HAP-1 (cell line): ENCODE measurements around the gene MYO10.
"Not testable (repeated sequence)": the region's sequence is repeated elsewhere in the genome, so short reads cannot be mapped to it uniquely, and the experiment has no call there.

ENCODE experiments used
- DNase-seq, 2 experiments: peaks; one replicate each; pipeline ENCODE4 v3.0.0-alpha.2; 2016 to 2020; ENCODE audit warnings: low spot score in 2 of 2
- H3K27me3 ChIP-seq: fragments of 250-450 bp; sonication (Bioruptor Pico); 2 replicates; pipeline ENCODE4 v1.5.1; 2020; ENCODE audit warnings: low read depth, mild to moderate bottlenecking, moderate library complexity
- H3K36me3 ChIP-seq: fragments of 250-450 bp; sonication (Bioruptor Pico); replicated peaks from 2 replicates; pipeline ENCODE4 v1.5.1; 2020; ENCODE audit warnings: mild to moderate bottlenecking
- H3K4me1 ChIP-seq: fragments of 250-450 bp; sonication (Bioruptor Pico); 2 replicates; pipeline ENCODE4 v1.5.1; 2020; ENCODE audit warnings: mild to moderate bottlenecking
- H3K4me3 ChIP-seq: fragments of 250-450 bp; sonication (Bioruptor Pico); 2 replicates; pipeline ENCODE4 v1.5.1; 2020; ENCODE audit warnings: mild to moderate bottlenecking, moderate library complexity
- H3K9me3 ChIP-seq: fragments of 250-450 bp; sonication (Bioruptor Pico); 2 replicates; pipeline ENCODE4 v1.5.1; 2020; ENCODE audit warnings: mild to moderate bottlenecking, moderate library complexity
- in situ Hi-C: fragments of 300-500 bp; cut with MboI; formaldehyde crosslinking; loops from 3 replicates; pipeline ENCODE4 v1.14.3; 2020; ENCODE audit warnings: low sequenced_read_pairs, inconsistent platforms, mixed read lengths

MYO10 gene

GRCh38 chr5:16884595-16884994 is 51.5 kb downstream of the MYO10 start:
- Histone ChIP-seq H3K4me1 (peaks cover 13% of the 10 kb centered on the region), H3K27me3 (no peaks in the 10 kb centered on the region)
- DNase-seq, result no peak

GRCh38 chr5:16883806-16884205 is 52.3 kb downstream of the MYO10 start:
- in situ Hi-C loops, result no loop called here
- Histone ChIP-seq H3K4me3 (no peak overlapping the region), H3K4me1 (peaks cover 8% of the 10 kb centered on the region; the same call in 1 of the 2 replicates), H3K27me3 (no peaks in the 10 kb centered on the region), H3K9me3 (no peaks in the 10 kb centered on the region), H3K36me3 (no peaks in the 10 kb centered on the region)
- no peak for DNase-seq

More at GRCh38 chr5:16884595-16884994, 51.5 kb downstream of the MYO10 start:
- no peaks in the 10 kb centered on the region for H3K9me3 ChIP-seq
- in situ Hi-C loops, result no loop called here
- H3K4me3 ChIP-seq, result no peak overlapping the region
- H3K36me3 ChIP-seq, result no peaks in the 10 kb centered on the region

DNA sequence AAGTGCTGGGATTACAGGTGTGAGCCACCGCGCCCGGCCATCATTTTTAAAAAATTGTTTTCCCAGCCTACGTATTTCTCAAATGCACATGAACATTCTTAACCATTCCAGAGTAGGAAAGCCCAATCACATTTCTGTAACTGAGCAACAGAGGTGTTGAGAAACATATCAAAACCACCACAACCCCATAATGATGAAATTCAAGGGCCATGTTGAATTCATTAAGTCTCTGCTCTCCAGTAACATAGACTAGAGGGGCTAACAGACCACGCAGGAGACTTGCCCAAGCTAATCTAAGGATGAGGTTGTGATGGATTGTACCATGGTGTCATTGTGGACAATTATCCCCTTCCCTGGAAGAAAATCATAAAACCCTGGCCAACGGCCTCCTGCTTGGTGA is 52.9 kb downstream of the MYO10 start:
- Histone ChIP-seq H3K27me3 (no peaks in the 10 kb centered on the region), H3K9me3 (no peaks in the 10 kb centered on the region), H3K36me3 (no peaks in the 10 kb centered on the region), H3K4me1 (peaks cover 5% of the 10 kb centered on the region; the same call in 1 of the 2 replicates), H3K4me3 (no peak overlapping the region)
- DNase-seq, result no peak
- in situ Hi-C loops, result no loop called here

GRCh38 chr5:16881251-16881650 is 54.8 kb downstream of the MYO10 start:
- no peaks in the 10 kb centered on the region for H3K27me3 ChIP-seq
- peaks cover 1% of the 10 kb centered on the region; the same call in 1 of the 2 replicates for H3K36me3 ChIP-seq
- no peak for DNase-seq
- H3K4me1 ChIP-seq, result peaks cover 5% of the 10 kb centered on the region; the same call in 1 of the 2 replicates
- no peaks in the 10 kb centered on the region for H3K9me3 ChIP-seq
- in situ Hi-C loops, result no loop called here
- no peak overlapping the region for H3K4me3 ChIP-seq

GRCh38 chr5:16880547-16880946 is 55.5 kb downstream of the MYO10 start:
- Histone ChIP-seq H3K36me3 (peaks cover 4% of the 10 kb centered on the region), H3K4me1 (peaks cover 5% of the 10 kb centered on the region; the same call in 1 of the 2 replicates), H3K9me3 (no peaks in the 10 kb centered on the region), H3K4me3 (no peak overlapping the region), H3K27me3 (no peaks in the 10 kb centered on the region)
- in situ Hi-C loops, result no loop called here
- DNase-seq, result no peak

DNA sequence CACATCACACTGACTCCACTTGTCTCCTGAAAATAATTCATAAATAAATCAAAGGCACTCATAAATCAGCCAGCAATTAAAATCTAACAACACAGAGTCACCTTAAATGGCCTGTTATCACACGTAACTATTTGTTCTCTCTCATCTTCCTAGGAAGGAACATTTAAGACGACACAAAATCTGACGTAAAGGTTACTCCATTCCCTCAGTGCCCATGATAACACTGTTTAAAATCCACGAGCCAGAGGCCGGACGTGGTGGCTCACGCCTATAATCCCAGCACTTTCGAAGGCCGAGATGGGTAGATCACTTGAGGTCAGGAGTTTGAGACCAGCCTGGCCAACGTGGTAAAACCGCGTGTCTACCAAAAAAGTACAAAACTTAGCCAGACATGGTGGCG is 56.4 kb downstream of the MYO10 start:
- Histone ChIP-seq H3K36me3 (peaks cover 13% of the 10 kb centered on the region), H3K9me3 (peaks cover under 1% of the 10 kb centered on the region; the same call in 1 of the 2 replicates), H3K4me3 (no peak overlapping the region), H3K4me1 (peaks cover 5% of the 10 kb centered on the region; the same call in 1 of the 2 replicates), H3K27me3 (no peaks in the 10 kb centered on the region)
- no peak for DNase-seq
- in situ Hi-C loops, result no loop called here

DNA sequence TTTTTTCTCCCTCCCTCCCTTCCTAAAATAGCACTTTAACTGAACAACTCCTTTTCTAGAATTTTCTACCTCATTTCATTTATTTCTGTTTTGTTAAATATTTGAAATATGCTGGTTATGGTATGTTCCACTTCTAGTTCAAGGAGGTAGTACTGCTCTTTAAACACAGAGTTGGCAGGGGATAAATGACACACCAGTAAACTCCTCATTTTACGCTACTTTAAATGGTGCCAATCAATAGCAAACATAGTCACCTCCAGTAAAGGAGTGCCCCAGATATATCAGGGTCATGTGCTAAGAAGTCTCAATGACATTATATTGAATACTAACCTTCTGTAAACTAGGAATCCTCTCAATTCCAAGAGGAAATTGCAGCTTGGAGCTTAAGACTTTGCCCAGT is 56.9 kb downstream of the MYO10 start:
- Histone ChIP-seq H3K27me3 (no peaks in the 10 kb centered on the region), H3K36me3 (peaks cover 17% of the 10 kb centered on the region), H3K4me1 (peaks cover 5% of the 10 kb centered on the region; the same call in 1 of the 2 replicates), H3K9me3 (peaks cover 2% of the 10 kb centered on the region; the same call in 1 of the 2 replicates), H3K4me3 (no peak overlapping the region)
- in situ Hi-C loops, result no loop called here
- DNase-seq, result no peak

DNA sequence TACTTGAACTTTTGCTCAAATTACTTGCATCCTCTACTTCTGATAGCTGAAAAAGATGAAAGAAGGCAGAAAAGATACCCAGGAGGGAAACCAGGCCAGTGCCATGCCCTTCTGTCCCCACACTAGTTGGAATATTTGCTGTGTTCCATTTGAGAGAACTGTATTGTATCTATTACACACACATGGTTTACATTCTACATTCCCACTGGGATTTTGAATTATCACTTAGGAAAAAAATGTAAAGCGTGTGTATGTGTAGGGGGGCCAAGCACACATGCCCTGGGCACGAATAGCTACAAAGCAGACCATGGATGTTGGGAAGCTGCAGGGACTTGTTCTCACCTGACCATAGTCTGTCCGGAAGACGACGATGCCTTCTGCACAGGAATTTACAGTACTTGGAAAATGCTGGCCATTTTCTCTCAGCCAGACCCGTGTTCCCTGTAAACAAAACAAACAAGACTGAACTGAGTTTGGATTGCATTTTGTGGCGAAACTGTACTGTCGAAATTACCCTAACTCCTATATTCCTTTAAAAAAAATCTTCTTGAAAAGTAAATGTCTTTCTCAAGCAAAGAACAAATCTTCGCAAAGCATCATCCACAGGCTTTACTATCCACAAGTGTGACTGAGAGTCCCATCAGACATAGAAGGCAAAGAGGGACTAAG is 58.7 kb downstream of the MYO10 start:
- peaks cover 15% of the 10 kb centered on the region for H3K9me3 ChIP-seq
- DNase-seq, result no peak
- peaks cover 22% of the 10 kb centered on the region for H3K36me3 ChIP-seq
- in situ Hi-C loops, result no loop called here
- H3K27me3 ChIP-seq, result no peaks in the 10 kb centered on the region
- peaks cover 5% of the 10 kb centered on the region; the same call in 1 of the 2 replicates for H3K4me1 ChIP-seq
- H3K4me3 ChIP-seq, result no peak overlapping the region

- in situ Hi-C loops, H3K4me3 ChIP-seq, H3K27me3 ChIP-seq, H3K4me1 ChIP-seq, DNase-seq: not testable (repeated sequence)
- peaks cover 15% of the 10 kb centered on the region for H3K9me3 ChIP-seq
- H3K36me3 ChIP-seq, result peaks cover 26% of the 10 kb centered on the region
These were observed 61.7 kb downstream of the MYO10 start for GRCh38 chr5:16874424-16874823.

DNA sequence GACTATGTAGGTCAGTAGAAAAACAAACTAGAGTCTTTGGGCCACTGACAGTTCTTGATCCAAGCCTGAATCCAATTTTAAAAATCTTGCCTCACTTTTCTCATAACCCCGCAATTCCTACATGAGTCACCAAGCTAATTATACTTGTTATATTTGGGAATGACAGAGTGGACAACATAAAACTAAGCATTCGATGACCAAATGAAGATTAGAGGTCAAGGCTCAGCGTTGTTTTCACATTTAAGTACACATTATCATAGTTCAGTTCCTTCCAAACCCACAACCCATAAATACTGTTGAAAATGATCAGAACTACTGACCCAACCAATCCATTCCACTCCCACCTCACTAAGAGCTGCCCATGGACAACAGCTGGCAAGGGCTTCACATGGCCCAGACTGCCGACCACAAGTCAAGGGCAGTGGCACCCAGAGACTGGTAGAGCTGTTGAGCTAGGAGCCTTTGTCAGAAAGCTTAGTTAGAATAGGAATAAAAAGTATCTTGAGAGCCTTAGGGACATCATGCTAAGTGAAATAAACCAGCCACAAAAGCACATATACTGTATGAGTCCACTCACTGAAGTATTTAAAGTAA is 64.2 kb downstream of the MYO10 start:
- DNase-seq, result no peak
- Histone ChIP-seq H3K4me1 (no peaks in the 10 kb centered on the region), H3K27me3 (no peaks in the 10 kb centered on the region), H3K36me3 (peaks cover 26% of the 10 kb centered on the region), H3K9me3 (peaks cover 15% of the 10 kb centered on the region), H3K4me3 (no peak overlapping the region)
- in situ Hi-C loops, result no loop called here

DNA sequence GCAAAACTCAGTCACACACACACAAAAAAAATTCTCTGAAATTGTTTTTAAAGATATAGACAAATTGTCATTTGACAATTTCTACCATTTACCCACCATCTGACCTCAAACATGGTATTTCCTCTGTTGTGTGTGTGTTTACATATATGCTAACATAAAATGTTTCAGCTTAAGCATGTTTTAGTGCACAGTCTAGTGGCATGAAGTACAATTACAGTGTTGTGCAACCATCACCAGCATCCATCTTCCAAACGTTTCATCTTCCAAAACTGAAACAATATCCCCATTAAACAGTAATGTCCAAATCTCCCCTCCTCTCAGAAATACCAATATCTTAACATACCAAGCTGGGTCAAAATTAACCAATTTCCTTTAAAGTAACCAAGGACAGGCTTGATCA is 65.2 kb downstream of the MYO10 start:
- in situ Hi-C loops, result no loop called here
- DNase-seq, result no peak
- Histone ChIP-seq H3K27me3 (no peaks in the 10 kb centered on the region), H3K4me3 (no peak overlapping the region), H3K4me1 (no peaks in the 10 kb centered on the region), H3K36me3 (peaks cover 23% of the 10 kb centered on the region), H3K9me3 (peaks cover 15% of the 10 kb centered on the region)

- no peaks in the 10 kb centered on the region for H3K4me1 ChIP-seq
- no peaks in the 10 kb centered on the region for H3K27me3 ChIP-seq
- no peak for DNase-seq
- no peak overlapping the region for H3K4me3 ChIP-seq
- in situ Hi-C loops, result no loop called here
- H3K36me3 ChIP-seq, result peaks cover 18% of the 10 kb centered on the region
- peaks cover 15% of the 10 kb centered on the region for H3K9me3 ChIP-seq
These were observed 66.0 kb downstream of the MYO10 start for GRCh38 chr5:16869821-16870796.

GRCh38 chr5:16867577-16867953 is 68.5 kb downstream of the MYO10 start:
- Histone ChIP-seq H3K4me1 (peaks cover 7% of the 10 kb centered on the region), H3K9me3 (peaks cover under 1% of the 10 kb centered on the region; the same call in 1 of the 2 replicates), H3K4me3 (no peak overlapping the region), H3K36me3 (peaks cover 5% of the 10 kb centered on the region; the same call in 1 of the 2 replicates), H3K27me3 (no peaks in the 10 kb centered on the region)
- in situ Hi-C loops, result no loop called here
- no peak for DNase-seq
